ENCODE data around the gene PARVG. TPM values are rescaled to one million over a fixed set of nuclear protein-coding genes. Genes with fewer than 3 reads are reported as not detected.

Gene PARVG
- total RNA-seq, 1 donor from 2014 or later, result 0.27 TPM

DNA sequence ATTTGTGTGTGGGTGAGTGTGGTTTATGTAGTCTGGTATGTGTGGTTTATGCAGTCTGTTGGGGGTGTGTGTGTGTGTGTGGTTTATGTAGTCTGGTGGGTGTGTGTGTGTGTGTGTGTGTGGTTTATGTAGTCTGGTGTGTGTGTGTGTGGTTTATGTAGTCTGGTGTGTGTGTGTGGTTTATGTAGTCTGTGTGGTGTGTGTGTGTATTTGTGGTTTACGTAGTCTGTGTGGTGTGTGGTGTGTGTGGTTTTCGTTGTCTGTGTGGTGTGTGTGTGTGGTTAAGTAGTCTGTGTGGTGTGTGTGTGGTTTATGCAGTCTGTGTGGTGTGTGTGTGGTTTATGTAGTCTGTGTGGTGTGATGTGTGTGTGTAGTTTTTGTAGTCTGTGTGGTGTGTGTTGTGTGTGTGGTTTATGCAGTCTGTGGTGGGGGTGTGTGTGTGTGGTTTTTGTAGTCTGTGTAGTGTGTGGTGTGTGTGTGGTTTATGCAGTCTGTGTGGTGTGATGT is 26.2 kb upstream of the PARVG start:
- Mint-ChIP-seq H3K27me3 (ENCODE audit: low read depth) (no peaks in the 10 kb centered on the region), H3K4me3 (ENCODE audit: unreplicated experiment) (no peak overlapping the region), H3K36me3 (ENCODE audit: low read depth) (peaks cover 18% of the 10 kb centered on the region), H3K9me3 (ENCODE audit: low read depth) (no peaks in the 10 kb centered on the region), H3K4me1 (ENCODE audit: low read depth) (peaks cover 11% of the 10 kb centered on the region), H3K27ac (ENCODE audit: unreplicated experiment) (no peak overlapping the region)
- DNase-seq (ENCODE audit: low spot score), result no peak
- TF ChIP-seq, protein P1, sequence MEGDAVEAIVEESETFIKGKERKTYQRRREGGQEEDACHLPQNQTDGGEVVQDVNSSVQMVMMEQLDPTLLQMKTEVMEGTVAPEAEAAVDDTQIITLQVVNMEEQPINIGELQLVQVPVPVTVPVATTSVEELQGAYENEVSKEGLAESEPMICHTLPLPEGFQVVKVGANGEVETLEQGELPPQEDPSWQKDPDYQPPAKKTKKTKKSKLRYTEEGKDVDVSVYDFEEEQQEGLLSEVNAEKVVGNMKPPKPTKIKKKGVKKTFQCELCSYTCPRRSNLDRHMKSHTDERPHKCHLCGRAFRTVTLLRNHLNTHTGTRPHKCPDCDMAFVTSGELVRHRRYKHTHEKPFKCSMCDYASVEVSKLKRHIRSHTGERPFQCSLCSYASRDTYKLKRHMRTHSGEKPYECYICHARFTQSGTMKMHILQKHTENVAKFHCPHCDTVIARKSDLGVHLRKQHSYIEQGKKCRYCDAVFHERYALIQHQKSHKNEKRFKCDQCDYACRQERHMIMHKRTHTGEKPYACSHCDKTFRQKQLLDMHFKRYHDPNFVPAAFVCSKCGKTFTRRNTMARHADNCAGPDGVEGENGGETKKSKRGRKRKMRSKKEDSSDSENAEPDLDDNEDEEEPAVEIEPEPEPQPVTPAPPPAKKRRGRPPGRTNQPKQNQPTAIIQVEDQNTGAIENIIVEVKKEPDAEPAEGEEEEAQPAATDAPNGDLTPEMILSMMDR (IDR thresholded peaks at IDR 0.05), result no peak

DNA sequence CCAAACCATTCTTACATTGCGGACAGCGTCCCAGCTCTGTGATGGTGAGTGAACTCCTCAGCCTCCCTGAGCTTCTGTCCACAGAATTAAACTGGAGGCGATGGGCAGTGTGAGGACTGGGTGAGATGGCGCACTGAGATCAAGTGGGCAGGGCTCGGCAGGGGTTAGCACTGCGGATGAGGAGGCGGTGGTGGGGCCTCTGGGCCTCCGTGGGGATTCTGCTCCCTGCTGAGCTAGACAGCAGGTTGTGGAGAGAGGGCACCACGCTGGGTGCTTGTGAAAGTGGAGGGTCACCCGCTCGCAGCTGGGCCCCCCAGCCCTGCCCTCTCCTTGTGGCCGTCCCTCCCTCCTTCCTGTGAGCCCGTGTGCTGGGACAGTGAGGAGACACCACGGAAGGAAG is 25.6 kb upstream of the PARVG start:
- TF ChIP-seq, protein P1 (IDR thresholded peaks at IDR 0.05), result no peak
- H3K9me3 Mint-ChIP-seq (ENCODE audit: low read depth), result no peaks in the 10 kb centered on the region
- no peak for DNase-seq (ENCODE audit: low spot score)
- no peak overlapping the region for H3K4me3 Mint-ChIP-seq (ENCODE audit: unreplicated experiment)
- peaks cover 22% of the 10 kb centered on the region for H3K36me3 Mint-ChIP-seq (ENCODE audit: low read depth)
- H3K27ac Mint-ChIP-seq (ENCODE audit: unreplicated experiment), result no peak overlapping the region
- no peaks in the 10 kb centered on the region for H3K27me3 Mint-ChIP-seq (ENCODE audit: low read depth)
- H3K4me1 Mint-ChIP-seq (ENCODE audit: low read depth), result peaks cover 10% of the 10 kb centered on the region

DNA sequence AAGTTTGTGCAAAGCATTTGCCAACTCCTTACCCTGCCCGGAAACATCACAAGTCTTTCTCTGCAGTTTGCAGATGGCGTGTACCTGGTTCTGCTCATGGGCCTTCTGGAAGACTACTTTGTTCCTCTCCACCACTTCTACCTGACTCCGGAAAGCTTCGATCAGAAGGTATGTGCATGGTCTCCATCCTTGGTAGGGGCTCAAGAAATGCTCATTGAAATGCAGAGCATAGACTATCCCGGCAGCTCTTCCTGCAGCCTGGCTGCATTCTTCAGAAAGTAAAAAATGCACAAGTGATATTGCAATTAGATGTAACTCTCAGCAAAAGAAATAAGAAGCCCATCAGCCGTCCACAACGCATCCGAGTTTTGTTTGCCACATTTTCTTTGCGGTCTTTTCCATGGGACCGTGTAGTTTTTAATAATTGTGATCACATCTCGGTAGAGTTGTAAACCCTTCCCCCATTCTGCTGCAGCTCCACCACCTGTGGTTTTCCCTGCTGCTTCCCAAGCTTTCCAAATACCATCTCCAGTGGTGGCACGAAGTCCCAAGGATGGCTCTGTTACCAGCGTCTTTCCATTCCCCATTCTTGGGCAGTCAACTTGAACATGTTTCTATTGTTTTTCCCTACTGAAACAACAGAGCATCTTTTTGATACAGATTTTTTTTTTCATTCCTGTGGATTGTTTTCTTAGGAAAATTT is 22.7 kb upstream of the PARVG start:
- Mint-ChIP-seq H3K4me3 (ENCODE audit: unreplicated experiment) (no peak overlapping the region), H3K27ac (ENCODE audit: unreplicated experiment) (no peak overlapping the region), H3K9me3 (ENCODE audit: low read depth) (no peaks in the 10 kb centered on the region), H3K27me3 (ENCODE audit: low read depth) (no peaks in the 10 kb centered on the region), H3K36me3 (ENCODE audit: low read depth) (peaks cover 22% of the 10 kb centered on the region), H3K4me1 (ENCODE audit: low read depth) (no peaks in the 10 kb centered on the region)
- TF ChIP-seq, protein P1 (IDR thresholded peaks at IDR 0.05), result no peak
- no peak for DNase-seq (ENCODE audit: low spot score)

DNA sequence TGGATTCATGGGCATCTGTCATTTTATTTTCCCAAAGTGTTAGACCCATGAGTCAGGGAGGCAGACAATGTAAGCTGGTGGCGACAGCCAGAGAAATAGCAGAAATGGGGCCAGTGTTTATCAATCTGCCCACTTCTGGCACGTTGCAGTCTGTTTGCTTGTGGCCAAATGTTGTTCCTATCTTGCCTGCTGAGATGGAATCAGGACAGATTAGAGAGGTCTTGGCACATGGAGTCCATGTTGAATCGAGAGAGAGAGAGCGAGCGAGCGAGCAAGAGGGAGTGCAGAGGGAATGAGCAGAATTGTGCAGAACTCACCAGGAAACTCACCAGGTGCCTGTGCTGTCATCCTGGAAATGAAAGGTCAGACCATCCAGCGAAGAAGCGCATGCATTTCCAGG is 21.9 kb upstream of the PARVG start:
- TF ChIP-seq, protein P1 (IDR thresholded peaks at IDR 0.05), result no peak
- H3K4me1 Mint-ChIP-seq (ENCODE audit: low read depth), result no peaks in the 10 kb centered on the region
- peaks cover 22% of the 10 kb centered on the region for H3K36me3 Mint-ChIP-seq (ENCODE audit: low read depth)
- H3K27me3 Mint-ChIP-seq (ENCODE audit: low read depth), result no peaks in the 10 kb centered on the region
- H3K27ac Mint-ChIP-seq (ENCODE audit: unreplicated experiment), result no peak overlapping the region
- DNase-seq (ENCODE audit: low spot score), result no peak
- H3K9me3 Mint-ChIP-seq (ENCODE audit: low read depth), result no peaks in the 10 kb centered on the region
- no peak overlapping the region for H3K4me3 Mint-ChIP-seq (ENCODE audit: unreplicated experiment)

DNA sequence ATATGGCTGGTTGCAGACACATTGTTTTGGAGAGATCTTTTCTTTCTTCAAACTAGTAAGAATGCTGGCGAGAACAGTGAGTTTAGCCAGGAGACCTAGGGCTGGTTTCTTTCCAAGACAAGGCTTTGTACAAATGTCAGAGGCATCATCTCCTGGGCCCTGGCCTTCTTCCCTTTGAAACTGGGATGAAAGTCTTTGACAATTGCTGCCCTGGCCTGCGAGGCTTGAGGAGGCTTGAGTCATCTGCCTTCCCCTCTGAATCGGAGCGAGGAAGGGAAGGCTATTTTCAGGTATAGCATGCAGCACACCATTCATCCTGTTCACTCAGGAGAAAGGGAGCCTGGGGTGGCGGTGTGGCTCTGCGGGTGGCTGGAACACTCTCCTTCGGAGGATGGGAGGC is 21.5 kb upstream of the PARVG start:
- no peaks in the 10 kb centered on the region for H3K27me3 Mint-ChIP-seq (ENCODE audit: low read depth)
- H3K9me3 Mint-ChIP-seq (ENCODE audit: low read depth), result no peaks in the 10 kb centered on the region
- DNase-seq (ENCODE audit: low spot score), result no peak
- H3K36me3 Mint-ChIP-seq (ENCODE audit: low read depth), result peaks cover 22% of the 10 kb centered on the region
- no peak overlapping the region for H3K27ac Mint-ChIP-seq (ENCODE audit: unreplicated experiment)
- H3K4me3 Mint-ChIP-seq (ENCODE audit: unreplicated experiment), result no peak overlapping the region
- TF ChIP-seq, protein P1 (IDR thresholded peaks at IDR 0.05), result no peak
- H3K4me1 Mint-ChIP-seq (ENCODE audit: low read depth), result no peaks in the 10 kb centered on the region
